Measurements from ENCODE around the gene PAH.
"Not testable (repeated sequence)": the region's sequence is repeated elsewhere in the genome, so short reads cannot be mapped to it uniquely, and the experiment has no call there.

Gene PAH

DNA sequence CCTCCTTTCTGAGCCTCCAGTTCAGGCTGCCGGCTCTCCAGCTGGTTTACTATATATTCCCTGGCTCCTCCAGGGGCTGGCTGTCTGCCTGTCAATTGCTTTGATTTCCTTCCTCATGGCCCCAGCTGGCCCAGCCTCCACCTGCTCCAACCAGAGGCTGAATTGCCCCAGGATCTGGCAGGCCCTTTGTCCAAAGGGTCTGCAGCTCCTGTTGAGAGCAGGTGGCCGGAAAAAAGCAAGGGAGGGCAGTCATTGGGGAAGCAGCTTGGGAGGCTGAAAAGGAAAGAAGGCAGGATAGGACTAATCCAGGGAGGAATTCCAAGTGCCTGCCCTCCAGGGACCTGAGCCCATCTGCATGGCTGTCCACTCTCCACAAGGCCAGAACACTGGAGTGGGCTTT is 25.3 kb downstream of the PAH start:
- DNase-seq = no peak

DNA sequence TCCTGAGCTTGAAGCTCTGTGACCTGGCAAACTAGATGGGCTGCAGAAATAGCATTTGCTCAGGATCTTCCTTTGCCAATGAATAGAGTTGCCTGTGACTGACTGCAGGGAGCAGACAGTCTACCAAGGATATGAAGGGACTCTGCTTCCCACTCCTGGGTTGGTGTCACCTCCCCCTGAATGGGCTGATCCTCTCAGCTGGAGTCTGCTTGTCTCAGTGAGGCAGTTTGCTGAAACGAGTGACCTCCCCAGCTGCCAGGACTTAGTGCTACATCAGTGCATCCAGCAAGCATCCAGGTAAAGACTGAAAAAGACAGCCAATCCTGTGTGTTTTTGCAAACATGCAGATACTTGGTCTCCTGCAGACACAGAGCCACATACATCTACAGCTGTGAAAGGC is 28.5 kb downstream of the PAH start:
- no peak for DNase-seq

DNA sequence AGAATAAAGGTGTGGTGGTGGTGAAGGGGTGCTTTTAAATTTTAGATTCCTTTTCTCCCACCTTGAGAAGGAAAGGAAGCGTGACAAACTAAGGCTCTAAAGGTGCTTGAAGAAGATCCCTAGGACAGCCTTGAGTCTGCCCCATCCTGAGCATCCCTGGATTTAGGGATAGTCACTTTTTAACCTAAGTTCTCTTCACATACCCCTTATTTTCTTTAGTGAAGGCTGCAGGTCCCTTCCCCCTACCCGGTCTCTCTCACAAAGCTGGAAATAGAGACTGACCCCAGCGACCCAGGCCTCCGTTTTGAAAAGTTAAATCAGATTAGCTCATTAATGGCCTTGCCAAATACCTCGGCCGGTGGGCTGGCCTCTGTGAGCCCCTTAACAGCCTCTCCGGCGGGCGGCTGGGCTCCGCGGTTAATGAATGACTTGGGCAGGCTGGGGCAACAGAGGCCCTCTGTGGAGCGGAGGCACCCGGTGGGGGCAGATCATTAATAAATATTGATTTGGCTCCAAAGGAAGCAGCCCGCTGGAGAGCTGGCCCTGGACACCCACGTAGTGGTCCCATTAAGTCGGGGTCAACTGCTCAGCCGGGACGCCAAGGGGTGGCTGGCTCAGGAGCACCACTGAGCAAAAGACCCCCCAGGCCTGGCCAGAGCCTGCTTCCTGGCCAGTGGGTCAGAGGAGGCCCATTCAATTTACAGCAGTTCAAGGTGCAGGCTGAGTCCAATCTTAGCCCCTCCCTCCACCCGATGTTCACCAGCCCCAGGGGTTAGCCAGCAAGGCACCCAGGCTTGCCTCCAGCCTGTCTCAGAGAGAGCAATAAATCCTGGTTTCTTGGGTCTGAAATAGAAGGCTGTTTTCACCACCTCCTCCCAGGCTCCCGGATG is 31.8 kb downstream of the PAH start:
- DNase-seq = no peak

DNA sequence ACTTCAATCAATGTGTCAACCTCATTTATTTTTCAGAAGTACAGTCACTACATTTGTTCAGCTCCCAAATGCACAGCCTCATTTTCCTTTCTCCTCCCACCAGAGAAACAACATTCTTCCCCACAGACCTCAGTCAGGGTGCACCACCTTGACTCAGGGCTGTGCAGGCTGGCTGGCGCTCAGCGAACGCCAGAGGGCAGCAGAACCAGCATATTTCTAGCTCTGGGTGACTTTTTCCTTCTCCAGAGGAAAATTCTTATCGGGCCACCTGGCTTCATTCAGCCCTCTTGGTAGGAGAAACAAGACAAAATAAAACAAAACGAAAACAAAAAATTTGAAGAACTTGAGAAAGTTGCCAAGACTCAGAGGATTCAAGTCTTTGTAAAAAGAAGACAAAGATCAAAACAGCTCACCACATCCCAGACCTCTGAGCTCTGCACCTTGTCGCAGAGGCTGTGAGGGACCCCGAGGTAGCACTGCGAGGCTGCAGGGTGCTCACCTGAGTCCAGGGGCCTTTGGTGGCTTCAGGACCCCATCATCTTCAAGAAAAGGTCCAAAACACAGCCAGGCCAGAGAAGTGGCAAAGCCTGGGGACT is 33.7 kb downstream of the PAH start:
- peak; percentile 6 for DNase-seq

DNA sequence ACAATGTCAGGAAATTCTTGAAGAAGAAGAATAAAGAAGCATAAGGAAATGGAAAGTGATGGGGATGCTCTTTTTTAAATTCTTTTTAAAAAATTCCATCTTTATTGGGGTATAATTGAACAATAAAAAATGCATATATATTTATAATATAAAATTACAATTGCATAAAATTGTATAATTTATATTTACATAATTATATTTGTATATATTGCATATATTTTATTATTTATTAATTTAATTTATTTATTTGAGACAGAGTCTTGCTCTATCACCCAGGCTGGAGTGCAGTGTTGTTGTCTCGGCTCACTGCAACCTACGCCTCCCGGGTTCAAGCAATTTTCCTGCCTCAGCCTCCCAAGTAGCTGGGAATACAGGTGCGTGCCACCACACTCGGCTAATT is 36.3 kb downstream of the PAH start:
- DNase-seq = no peak

DNA sequence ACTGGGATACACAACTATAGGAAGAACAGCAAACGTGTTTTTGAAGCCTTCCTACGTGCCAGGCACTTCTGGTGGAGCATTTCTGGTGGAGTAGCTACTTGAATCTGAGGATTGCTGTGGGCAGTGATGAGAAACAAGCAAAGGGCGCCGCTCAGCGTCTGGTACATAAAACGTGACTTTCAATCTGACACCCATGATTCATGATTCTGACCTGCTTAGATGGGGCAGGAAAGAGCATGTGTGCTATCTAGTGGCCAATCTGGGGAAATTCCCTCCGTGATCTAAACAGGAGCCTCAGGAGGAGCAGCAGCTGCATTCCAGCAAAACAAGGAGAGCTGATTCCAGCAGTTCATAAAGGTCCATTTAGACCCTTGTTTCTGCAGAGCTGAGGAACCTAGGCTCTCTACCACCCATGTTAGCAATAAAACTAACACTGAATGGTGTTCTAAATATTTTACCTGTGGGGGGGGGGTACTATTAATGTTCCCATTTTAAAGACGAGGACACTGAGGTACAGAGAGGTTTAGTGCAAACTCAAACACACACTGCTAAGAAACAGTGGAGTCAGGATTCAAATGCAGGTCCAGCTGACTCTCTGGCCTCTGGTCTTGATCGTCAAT is 37.8 kb downstream of the PAH start:
- DNase-seq = peak; percentile 33

DNA sequence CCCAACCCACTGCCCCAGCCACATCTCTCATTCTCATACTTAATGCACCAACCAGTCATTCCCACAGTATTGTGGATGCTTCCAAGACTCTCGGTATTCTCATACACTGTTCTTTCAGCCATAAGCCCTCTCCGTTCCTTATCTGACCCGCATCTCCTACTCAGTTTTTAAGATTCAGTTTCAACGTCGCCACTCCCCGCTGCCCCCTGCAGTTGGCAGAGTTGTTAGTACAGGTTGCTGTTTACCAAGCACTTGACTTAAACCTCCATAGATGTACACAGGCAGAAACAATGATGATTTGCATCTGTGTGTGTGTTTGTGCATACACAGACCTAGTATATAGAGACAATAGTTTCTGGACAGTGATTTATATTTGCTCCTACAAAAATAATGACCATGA is 40.2 kb downstream of the PAH start:
- no peak for DNase-seq

DNA sequence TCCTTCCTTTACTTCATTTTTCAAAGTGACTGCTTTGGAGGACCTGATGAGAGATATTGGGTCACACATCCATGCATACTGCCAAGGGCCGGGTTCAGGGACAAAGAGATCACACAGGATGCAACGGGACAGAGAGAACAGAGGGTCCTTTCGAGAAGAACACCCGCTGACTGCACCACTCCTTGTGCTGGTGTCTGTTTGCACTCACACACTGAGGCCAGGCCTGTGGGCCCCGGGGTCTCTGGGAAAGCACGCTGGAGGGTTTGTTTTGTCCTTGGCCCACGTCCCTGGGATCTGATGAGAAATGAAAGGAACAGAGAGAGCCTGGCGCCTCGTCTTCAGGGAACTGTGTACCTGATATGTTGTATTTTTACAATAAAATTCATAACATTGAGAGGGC is 42.2 kb downstream of the PAH start:
- DNase-seq = no peak

DNA sequence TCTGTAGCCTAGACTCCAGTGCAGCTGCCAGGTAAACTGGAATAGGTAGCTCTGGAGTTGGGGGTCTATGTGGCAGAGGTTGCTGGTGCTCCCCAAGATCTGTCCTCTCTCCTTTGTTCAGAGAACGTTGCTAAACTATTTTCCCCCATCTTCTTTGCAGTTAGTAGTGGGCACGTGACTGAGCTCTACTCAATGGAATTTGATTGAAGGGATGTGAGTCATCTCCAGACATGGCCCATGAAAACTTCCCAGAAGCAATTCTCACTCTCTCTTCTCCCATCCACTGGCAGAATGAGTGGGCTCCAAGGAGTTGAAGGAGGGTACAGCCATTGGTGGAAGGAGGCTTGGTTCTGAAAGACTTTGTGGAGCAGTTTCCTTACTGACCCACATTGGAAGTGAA is 44.0 kb downstream of the PAH start:
- no peak for DNase-seq

DNA sequence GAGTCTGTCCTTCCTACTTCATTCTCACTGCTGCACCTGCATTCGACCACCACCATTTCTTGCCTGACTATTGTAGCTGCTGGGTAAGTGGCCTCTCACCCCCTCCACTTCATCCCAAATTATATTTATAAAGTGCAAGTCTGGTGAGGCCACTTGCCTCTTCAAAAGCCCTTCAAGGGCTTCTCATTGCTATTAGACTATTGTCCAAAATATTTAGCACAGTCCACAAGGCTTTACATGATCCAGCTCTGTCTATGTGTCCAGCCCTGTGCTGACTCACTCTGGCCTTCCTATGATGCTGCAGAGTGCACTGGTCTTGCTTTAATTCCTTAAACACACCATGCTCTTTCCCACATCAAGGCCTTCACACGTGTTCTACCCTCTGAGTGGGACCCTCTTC is 46.0 kb downstream of the PAH start:
- DNase-seq = no peak

DNA sequence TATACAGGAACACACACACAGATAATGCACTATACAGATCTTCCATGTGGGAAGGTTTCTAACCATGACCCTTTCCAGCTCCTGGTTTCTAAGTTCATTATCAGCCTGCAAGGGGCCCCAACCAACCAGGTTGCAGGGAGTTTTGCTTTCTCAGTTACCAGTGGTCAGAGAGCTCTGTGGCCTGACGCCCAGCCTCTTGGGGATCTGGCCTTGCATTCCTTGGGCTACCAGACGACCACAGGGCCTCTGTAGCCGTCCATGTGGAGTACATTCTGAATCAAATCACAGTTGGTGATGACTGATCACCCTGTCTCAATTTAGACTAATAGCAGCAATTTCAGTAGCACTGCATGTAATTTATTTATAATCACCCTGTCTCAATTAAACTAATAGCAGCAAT is 47.5 kb downstream of the PAH start:
- DNase-seq = no peak

DNA sequence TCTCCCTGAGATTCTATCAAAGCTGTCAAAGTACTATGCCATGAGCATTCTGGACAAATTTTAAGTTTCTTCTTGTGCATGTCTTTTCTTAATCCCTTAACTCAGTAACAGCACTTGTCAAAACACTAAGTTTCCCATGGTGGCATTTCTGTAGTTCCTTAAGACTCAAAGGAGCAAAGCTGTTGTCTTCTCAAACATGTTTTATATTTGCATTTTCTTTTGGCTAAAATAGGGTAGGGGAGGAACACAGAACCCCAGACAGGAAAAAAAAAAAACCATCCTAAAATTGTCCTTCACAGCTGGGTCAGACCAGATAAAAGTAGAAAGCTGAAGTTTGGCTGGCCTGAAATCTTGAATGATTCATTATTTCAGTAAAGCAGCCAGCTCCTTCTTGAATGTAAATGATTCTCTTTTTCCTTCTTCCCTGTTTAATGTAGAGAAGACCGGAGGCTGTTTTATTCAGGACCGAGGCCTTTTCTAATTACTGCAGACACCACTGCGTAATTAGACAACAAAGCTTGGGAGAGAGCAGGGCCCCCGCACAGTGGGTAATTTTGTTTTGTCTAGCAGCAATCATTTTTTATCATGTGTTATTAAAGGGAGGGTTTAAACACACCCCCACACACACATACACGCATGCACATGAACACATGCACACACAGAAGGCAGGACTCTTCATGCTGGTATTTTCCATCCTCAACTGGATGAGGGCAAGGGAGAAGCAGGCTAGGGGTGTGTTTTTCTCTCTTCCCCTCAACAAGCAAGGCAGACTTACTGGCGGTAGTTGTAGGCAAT is 51.0 kb downstream of the PAH start:
- no peak for DNase-seq

DNA sequence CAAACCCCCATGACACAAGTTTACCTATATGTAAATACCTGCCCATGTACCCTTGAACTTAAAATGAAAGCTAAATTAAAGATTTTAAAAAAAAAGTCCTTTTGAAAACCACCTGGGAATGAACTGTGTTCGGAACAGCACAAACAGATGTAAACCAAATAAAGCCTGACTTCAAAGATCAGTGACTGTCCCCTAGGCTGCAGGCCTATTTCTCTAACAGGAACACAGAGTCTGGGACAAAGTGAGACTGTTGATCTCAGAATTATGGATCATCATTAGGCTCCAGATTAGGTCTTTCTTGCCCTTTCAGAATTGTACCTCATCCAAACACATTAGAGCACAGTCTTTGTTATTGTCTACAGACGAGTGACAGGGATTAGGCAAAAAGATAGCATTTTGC is 54.6 kb downstream of the PAH start:
- no peak for DNase-seq

DNA sequence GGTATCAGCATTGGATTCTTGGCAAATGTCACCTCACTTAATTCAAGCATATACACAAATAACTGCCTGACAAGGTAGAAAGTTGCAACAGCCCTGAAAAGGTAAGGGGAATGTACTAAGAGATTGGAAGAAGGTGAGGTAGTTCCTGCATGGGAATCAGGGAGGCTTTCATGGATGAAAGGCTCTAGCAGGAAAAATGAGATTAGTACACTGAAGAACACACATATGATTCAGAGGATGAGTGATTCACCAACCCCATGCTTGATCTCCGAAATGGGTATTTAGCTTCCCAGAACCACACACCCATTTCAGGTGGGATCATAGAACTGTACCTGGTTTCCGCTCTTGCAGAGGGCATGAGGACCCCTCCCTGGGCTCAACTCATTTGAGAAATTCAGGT is 65.8 kb downstream of the PAH start:
- no peak for DNase-seq

DNA sequence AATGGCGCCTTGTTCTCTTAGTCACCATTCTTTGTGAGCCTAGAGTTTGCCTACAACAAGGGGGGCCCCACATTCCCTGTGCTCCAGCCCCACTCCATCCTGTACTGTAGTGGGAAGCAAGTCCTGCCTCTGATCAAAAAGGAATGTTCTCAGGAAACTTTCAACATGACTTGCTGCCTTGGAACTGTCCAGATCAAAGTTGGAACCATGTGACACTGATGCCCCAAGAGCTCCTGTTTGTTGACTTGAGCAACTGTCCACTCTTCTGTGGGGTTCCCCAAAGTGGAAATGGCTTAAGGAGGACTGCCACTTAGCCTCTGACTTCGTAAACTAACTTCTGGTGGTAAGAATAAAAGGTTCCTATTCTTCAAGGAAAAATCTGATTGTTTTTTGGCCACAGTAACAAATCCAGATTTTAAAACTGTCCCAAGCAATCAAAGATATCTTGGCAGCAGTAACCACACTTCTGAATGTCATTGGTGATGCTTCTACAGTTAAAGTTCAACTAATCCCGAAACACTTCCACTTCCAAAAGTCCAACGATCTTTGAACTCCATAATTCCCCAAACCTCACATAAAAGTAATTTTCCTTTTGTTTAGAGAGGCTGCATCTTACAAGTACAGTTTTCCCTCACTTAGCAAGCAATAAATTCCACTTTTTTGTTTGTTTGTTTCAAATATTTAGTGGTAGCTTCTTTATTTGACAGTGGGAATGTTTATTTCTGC is 67.2 kb downstream of the PAH start:
- no peak for DNase-seq

DNA sequence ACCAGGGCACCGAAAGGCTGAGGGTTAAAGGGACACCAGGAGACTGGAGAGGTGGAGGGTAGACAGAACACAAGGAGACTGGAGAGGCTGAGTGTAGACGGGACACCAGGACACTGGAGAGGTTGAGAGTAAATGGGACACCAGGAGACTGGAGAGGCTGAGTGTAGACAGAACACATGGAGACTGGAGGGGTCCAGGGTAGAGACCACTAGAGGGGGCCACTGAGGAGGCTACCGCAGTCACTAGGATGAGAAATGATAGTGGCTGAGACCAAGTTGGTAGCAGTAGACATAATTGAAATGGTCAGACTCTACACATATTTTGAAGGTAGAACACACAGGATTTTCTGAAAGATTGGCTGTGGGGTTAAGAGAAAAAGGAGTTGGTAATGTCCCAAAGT is 68.2 kb downstream of the PAH start:
- no peak for DNase-seq

DNA sequence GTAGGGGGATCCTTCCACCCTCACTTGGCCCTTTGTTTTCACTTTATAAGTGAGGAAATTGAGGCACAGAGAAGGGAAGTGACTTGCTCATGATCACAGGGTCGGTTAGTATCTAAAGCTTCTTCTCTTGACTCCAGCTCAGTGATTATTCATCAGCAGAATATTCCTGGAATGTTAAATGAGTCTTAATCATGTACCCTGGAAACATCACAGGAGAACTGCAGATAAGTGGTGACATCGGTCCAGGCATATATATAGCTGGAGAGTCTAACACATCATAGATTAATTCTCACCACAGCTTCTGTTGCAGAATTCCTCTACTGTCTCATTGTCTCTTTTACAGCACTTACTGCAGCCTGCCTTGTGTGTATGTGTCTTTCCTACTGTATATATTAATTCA is 69.9 kb downstream of the PAH start:
- DNase-seq = no peak

DNA sequence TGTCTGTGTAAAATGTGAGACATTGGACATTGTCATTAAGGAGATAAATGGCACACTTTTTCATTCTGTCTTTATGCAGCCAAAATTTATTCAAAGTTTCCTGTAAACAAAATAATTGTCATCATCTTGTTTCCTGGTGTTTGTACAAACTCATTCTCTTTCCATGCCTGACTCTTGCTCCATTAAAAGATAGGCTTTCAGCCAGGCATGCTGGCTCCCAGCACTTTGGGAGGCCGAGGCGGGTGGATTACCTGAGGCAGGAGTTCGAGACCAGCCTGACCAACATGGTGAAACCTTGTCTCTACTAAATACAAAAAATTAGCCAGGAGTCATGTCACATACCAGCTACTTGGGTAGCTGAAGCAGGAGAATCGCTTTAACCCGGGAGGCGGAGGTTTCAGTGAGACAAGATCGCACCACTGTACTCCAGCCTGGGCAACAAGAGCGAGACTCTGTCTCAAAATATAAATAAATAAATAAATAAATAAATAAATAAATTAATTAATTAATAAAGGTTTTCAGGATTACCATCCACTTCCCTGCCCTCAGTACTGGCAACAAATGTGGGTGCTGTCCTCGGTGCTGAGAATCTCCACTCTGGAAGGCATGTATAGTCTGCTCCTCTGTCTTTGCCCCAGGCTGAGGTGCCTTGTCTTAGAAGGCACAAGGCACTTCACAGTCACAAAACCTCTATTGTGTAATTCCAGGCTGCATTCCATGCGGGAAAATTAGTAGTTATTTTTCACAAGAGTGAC is 83.2 kb downstream of the PAH start:
- DNase-seq = no peak

DNA sequence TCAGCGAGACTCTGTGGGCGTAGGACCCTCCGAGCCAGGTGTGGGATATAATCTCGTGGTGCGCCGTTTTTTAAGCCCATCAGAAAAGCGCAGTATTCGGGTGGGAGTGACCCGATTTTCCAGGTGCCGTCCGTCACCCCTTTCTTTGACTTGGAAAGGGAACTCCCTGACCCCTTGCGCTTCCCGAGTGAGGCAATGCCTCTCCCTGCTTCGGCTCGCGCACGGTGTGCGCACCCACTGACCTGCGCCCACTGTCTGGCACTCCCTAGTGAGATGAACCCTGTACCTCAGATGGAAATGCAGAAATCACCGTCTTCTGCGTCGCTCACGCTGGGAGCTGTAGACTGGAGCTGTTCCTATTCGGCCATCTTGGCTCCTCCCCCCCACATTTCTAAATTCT is 84.2 kb downstream of the PAH start:
- DNase-seq = not testable (repeated sequence)

DNA sequence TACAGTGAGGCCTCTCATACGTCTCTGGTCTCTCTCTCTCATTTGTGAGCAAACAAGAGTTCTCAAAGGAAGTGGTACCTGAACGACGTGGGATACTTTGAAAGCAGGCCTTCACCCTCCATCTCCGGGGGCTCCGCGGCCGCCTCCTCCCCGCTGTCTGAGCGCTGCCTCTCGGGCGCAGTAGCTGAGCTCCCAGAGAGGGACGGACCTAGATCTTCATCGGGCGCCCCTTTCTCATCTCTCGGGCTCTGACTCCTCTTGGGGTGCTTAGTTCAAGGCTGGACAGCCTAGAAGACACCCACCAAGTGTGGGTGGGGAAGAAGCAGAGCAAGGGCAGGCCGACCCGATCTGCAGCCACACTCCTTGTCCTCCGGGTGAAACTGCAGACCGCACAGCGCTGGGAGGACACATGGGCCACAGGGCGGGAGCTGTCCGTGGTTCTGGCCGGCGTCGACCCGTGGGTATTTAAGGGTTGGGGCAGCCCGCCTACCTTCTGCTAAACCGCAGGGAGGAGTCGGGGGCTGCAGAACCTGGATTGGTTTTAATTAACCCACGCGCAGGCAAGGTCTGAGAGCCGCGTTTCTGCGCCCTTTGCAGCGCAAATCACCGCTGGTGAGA is 92.7 kb downstream of the PAH start:
- peak; percentile 9 for DNase-seq

DNA sequence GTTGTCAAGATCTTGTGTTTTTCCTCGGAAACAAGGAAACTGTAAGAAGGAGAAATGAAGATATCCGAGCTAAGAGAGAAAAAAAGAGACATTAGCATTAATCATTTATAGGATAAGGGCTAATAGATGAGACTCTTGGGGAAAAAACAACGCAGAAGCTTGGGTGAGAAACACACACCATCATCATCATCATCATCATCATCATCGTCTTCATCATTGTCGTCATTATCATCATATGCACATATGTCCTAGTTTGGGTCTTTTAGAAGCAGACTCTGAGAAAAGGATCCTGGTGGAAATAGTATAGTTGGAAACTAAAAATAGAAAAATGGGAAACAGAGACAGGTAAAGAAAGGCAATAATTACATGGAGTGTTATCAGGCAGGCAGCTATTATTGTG is 95.9 kb downstream of the PAH start:
- DNase-seq = no peak
